Loucy (cell line): ENCODE data around the gene MYO3B.

Experiments used
- CTCF ChIP-seq: fragments of 200-600 bp; sonication (generic); conservative IDR thresholded peaks from 2 replicates; pipeline ENCODE4 v1.5.1; 2014; ENCODE audit warnings: mild to moderate bottlenecking, antibody characterized with exemption, low read length
- EZH2phosphoT487 ChIP-seq: fragments of 200-600 bp; IDR thresholded peaks from 2 replicates; pipeline ENCODE4 v1.6.1; 2018; ENCODE audit warnings: antibody characterized with exemption, mild to moderate bottlenecking, moderate library complexity, borderline replicate concordance

DNA sequence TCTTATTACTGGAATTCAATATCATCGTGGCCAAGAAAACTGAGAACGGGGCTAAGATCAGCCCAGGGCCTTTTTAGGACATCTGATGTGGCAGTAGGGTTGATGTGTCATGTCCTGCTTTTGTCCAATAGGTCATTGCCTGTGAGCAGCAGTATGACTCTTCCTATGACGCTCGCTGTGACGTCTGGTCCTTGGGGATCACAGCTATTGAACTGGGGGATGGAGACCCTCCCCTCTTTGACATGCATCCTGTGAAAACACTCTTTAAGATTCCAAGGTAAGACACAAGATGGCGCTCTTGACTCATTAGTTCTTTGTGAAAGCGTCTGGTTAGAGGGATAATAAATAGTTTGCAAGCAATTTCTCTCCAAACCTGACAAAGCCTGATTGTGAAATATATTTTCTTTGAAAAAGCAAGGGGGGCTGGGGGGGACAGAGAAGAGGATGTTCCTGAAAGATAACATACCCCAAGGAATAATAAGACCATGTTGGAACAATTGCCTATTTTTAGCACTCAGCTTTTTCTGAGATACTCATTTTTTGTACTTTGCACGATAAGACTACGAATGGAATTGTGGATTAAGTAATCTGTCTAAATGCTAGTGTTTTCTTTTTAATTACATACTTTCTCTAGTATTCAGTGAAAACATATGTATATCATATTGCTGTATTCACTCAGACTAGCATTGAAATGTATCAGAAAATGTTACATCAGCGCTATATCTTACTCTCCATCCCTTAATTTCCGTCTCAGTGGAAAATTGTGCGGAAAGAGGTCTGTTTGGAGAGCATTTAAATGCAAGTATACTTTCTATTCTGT is 58.1 kb downstream of the MYO3B start:
- TF ChIP-seq CTCF: peak; percentile 85
- TF ChIP-seq EZH2phosphoT487: no peak
